Adrenal gland (tissue), 5 donors: ENCODE data around the gene QKI.

Source experiments
- CTCF ChIP-seq, 6 experiments: fragments of 450-650 bp in 4 of 6; fragments of 200-600 bp in 2 of 6; sonication (generic) in 1 of 6; IDR thresholded peaks; 1 replicate in 5 of 6; 2 replicates in 1 of 6; pipeline versions ENCODE4 v1.5.1 to v1.8.0; 2016 to 2021; ENCODE audit warnings: antibody characterized with exemption in 6 of 6, mild to moderate bottlenecking in 2 of 6, moderate library complexity in 1 of 6
- POLR2A ChIP-seq, 2 donors: fragments of 450-650 bp; IDR thresholded peaks; one replicate each; pipeline ENCODE4 v1.6.1; 2017; ENCODE audit warnings: antibody characterized with exemption in 2 of 2, mild to moderate bottlenecking in 2 of 2, moderate library complexity in 1 of 2
- donor health status: DM: no; HTN: no; CAD: no.

- no peak for TF ChIP-seq CTCF (IDR thresholded peaks at IDR 0.05)
- no peak for TF ChIP-seq POLR2A (IDR thresholded peaks at IDR 0.05)
Measured at GRCh38 chr6:163533443-163533842, 118.9 kb downstream of the QKI start.
